ENCODE data around the gene S100PBP.

DNA sequence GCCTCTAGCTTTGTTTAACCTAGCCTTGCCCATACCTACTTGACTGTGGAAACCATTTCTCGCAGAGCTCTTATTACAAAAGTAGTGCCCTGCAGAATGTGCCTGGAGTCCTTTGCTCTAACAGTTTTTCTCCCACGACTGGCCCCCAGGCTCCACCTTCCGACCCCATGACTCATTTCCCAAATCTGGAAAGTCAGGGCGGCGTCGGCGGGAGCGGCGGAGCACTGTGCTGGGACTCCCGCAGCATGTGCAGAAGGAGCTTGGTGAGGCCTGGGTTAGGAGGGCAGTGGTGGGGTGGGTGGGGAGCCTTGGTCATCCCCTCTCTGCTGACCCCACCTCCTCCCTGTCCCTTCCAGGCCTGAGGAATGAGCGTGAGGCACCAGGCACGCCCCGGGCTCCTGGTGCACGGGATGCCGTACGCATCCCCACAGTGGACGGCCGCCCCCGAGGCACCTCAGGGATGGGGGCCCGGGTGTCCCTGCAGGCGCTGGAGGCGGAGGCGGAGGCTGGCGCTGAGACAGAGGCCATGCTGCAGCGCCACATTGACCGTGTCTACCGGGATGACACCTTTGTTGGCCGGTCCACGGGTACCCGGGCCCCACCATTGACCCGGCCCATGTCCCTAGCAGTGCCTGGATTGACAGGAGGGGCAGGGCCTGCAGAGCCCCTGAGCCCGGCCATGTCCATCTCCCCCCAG lies 47.8 kb upstream of the S100PBP start:
- TF ChIP-seq, protein P1, sequence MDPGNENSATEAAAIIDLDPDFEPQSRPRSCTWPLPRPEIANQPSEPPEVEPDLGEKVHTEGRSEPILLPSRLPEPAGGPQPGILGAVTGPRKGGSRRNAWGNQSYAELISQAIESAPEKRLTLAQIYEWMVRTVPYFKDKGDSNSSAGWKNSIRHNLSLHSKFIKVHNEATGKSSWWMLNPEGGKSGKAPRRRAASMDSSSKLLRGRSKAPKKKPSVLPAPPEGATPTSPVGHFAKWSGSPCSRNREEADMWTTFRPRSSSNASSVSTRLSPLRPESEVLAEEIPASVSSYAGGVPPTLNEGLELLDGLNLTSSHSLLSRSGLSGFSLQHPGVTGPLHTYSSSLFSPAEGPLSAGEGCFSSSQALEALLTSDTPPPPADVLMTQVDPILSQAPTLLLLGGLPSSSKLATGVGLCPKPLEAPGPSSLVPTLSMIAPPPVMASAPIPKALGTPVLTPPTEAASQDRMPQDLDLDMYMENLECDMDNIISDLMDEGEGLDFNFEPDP (CRISPR knock-in tag; conservative IDR thresholded peaks at IDR 0.05), result no peak
- TF ChIP-seq KAT8 (CRISPR knock-in tag; IDR thresholded peaks at IDR 0.05) (no peak), ZNF274 (CRISPR knock-in tag; IDR thresholded peaks at IDR 0.05) (no peak), MAZ (IDR thresholded peaks at IDR 0.05; ENCODE audit: borderline replicate concordance, low read depth, low read length) (no peak), MAZ (CRISPR knock-in tag; IDR thresholded peaks at IDR 0.05; ENCODE audit: low read depth) (no peak), ZSCAN29 (CRISPR knock-in tag; conservative IDR thresholded peaks at IDR 0.05) (no peak), HDAC6 (IDR thresholded peaks at IDR 0.05; ENCODE audit: low read depth, low read length) (no peak), ZNF660 (CRISPR knock-in tag; IDR thresholded peaks at IDR 0.05; ENCODE audit: borderline replicate concordance, low read depth) (no peak), POLR2A (IDR thresholded peaks at IDR 0.05; ENCODE audit: insufficient read depth in 1 of 2, low read depth in 2 of 2, low read length in 2 of 2) (no peak), CTCF (CRISPR knock-in tag; IDR thresholded peaks at IDR 0.05) (no peak), RFX5 (IDR thresholded peaks at IDR 0.05; ENCODE audit: low read depth, low read length) (no peak)
- TF ChIP-seq, protein P2, sequence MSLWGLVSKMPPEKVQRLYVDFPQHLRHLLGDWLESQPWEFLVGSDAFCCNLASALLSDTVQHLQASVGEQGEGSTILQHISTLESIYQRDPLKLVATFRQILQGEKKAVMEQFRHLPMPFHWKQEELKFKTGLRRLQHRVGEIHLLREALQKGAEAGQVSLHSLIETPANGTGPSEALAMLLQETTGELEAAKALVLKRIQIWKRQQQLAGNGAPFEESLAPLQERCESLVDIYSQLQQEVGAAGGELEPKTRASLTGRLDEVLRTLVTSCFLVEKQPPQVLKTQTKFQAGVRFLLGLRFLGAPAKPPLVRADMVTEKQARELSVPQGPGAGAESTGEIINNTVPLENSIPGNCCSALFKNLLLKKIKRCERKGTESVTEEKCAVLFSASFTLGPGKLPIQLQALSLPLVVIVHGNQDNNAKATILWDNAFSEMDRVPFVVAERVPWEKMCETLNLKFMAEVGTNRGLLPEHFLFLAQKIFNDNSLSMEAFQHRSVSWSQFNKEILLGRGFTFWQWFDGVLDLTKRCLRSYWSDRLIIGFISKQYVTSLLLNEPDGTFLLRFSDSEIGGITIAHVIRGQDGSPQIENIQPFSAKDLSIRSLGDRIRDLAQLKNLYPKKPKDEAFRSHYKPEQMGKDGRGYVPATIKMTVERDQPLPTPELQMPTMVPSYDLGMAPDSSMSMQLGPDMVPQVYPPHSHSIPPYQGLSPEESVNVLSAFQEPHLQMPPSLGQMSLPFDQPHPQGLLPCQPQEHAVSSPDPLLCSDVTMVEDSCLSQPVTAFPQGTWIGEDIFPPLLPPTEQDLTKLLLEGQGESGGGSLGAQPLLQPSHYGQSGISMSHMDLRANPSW (CRISPR knock-in tag; IDR thresholded peaks at IDR 0.05; ENCODE audit: borderline replicate concordance), result no peak
- TF ChIP-seq, protein P3, sequence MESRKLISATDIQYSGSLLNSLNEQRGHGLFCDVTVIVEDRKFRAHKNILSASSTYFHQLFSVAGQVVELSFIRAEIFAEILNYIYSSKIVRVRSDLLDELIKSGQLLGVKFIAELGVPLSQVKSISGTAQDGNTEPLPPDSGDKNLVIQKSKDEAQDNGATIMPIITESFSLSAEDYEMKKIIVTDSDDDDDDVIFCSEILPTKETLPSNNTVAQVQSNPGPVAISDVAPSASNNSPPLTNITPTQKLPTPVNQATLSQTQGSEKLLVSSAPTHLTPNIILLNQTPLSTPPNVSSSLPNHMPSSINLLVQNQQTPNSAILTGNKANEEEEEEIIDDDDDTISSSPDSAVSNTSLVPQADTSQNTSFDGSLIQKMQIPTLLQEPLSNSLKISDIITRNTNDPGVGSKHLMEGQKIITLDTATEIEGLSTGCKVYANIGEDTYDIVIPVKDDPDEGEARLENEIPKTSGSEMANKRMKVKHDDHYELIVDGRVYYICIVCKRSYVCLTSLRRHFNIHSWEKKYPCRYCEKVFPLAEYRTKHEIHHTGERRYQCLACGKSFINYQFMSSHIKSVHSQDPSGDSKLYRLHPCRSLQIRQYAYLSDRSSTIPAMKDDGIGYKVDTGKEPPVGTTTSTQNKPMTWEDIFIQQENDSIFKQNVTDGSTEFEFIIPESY (CRISPR knock-in tag; IDR thresholded peaks at IDR 0.05), result no peak; the same call in 1 of the 2 replicates
- TF ChIP-seq, protein P4, sequence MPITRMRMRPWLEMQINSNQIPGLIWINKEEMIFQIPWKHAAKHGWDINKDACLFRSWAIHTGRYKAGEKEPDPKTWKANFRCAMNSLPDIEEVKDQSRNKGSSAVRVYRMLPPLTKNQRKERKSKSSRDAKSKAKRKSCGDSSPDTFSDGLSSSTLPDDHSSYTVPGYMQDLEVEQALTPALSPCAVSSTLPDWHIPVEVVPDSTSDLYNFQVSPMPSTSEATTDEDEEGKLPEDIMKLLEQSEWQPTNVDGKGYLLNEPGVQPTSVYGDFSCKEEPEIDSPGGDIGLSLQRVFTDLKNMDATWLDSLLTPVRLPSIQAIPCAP (CRISPR knock-in tag; IDR thresholded peaks at IDR 0.05; ENCODE audit: low read depth), result no peak
